A549 (cell line): ENCODE data around the gene TRIM25. TPM values are rescaled to one million over a fixed set of nuclear protein-coding genes. Genes with fewer than 3 reads are reported as not detected.

Experiments used
- ATAC-seq, 2 experiments: fragments of 200-7000 bp in 1 of 2; fragments of >200 bp in 1 of 2; cut with Nextera tagmentation in 1 of 2; cut with Tn5 transposase in 1 of 2; 3 replicates each; pipeline versions ENCODE4 v1.8.0 to v1.9.1; 2018 to 2020; ENCODE audit warnings: mild to moderate bottlenecking in 1 of 2, moderate library complexity in 1 of 2
- CTCF ChIA-PET: fragments of 300-600 bp; sonication (Branson Sonifier 250); formaldehyde crosslinking; extraction: SDS; loops from one replicate; lab custom pipeline; 2021; ENCODE audit warnings: antibody characterized with exemption, inconsistent platforms; lab: Yijun Ruan, JAX
- POLR2A ChIA-PET: fragments of 350-600 bp; formaldehyde crosslinking; extraction: SDS; loops from one replicate; lab custom pipeline; 2021; ENCODE audit warnings: antibody characterized with exemption, inconsistent platforms; lab: Yijun Ruan, JAX
- DNase-seq, 2 experiments: peaks; one replicate each; pipeline versions ENCODE4 v3.0.0 to v3.0.0-alpha.2; 2011 to 2016; ENCODE audit warnings: low read depth in 1 of 2, low spot score in 1 of 2
- FAIRE-seq: peaks from 2 replicates; lab custom pipeline; 2011; peaks lifted over from hg19 to GRCh38; lab: Jason Lieb, UNC
- H3K27ac ChIP-seq, 2 experiments: fragments of >200 bp; sonication (Bioruptor Twin); formaldehyde crosslinking; 3 replicates each; pipeline ENCODE4 v1.5.1; 2016 to 2017
- H3K4me1 ChIP-seq: fragments of >200 bp; sonication (Bioruptor Twin); formaldehyde crosslinking; 3 replicates; pipeline ENCODE4 v1.6.1; 2016
- H3K4me2 ChIP-seq: fragments of >200 bp; sonication (Bioruptor Twin); formaldehyde crosslinking; 3 replicates; pipeline ENCODE4 v1.6.1; 2016
- H3K4me3 ChIP-seq: fragments of >200 bp; sonication (Bioruptor Twin); formaldehyde crosslinking; 3 replicates; pipeline ENCODE4 v1.5.1; 2016
- H3K9me3 ChIP-seq: fragments of >200 bp; sonication (Bioruptor Twin); formaldehyde crosslinking; 3 replicates; pipeline ENCODE4 v1.6.1; 2016
- BHLHE40 ChIP-seq: IDR thresholded peaks from 2 replicates; pipeline ENCODE4 v1.6.1; 2012; ENCODE audit warnings: low read depth, low read length, inconsistent platforms
- HOXB13 ChIP-seq: fragments of 250-450 bp; sonication (Bioruptor Pico); IDR thresholded peaks from 2 replicates; pipeline ENCODE4 v1.5.0; 2020; ENCODE audit warnings: low read depth, mild to moderate bottlenecking, moderate library complexity
- JUNB ChIP-seq: fragments of >200 bp; sonication (Bioruptor Twin); formaldehyde crosslinking; IDR thresholded peaks from 2 replicates; pipeline ENCODE4 v1.6.1; 2016
- KDM5A ChIP-seq: fragments of 200-600 bp; sonication (generic); IDR thresholded peaks from 2 replicates; pipeline ENCODE4 v1.6.1; 2016; ENCODE audit warnings: antibody characterized with exemption, mild to moderate bottlenecking
- NR3C1 ChIP-seq: fragments of >200 bp; sonication (Bioruptor Twin); formaldehyde crosslinking; IDR thresholded peaks from 3 replicates; pipeline ENCODE4 v1.6.1; 2017
- POLR2AphosphoS2 ChIP-seq: conservative IDR thresholded peaks from 2 replicates; pipeline ENCODE4 v1.6.1; 2012; ENCODE audit warnings: low read length, improper control_type of control experiment, inconsistent platforms
- RAD21 ChIP-seq, 2 experiments: fragments of >200 bp in 1 of 2; sonication (Bioruptor Twin) in 1 of 2; formaldehyde crosslinking in 1 of 2; IDR thresholded peaks in 1 of 2; conservative IDR thresholded peaks in 1 of 2; 2 replicates in 1 of 2; 3 replicates in 1 of 2; pipeline ENCODE4 v1.6.1; 2012 to 2018; ENCODE audit warnings: inconsistent platforms in 1 of 2
- RARB ChIP-seq: fragments of 250-450 bp; sonication (Bioruptor Pico); IDR thresholded peaks from 2 replicates; pipeline ENCODE4 v1.8.0; 2021; ENCODE audit warnings: mild to moderate bottlenecking, moderate library complexity
- SREBF2 ChIP-seq: fragments of 450-650 bp; IDR thresholded peaks from 2 replicates; pipeline ENCODE4 v1.6.1; 2014; ENCODE audit warnings: mild to moderate bottlenecking, moderate library complexity
- ZFP36 ChIP-seq: fragments of 450-650 bp; IDR thresholded peaks from 2 replicates; pipeline ENCODE4 v1.6.1; 2014; ENCODE audit warnings: borderline replicate concordance; ENCODE audit not compliant: partially characterized antibody
- ZNF302 ChIP-seq: fragments of 250-450 bp; sonication (Bioruptor Pico); IDR thresholded peaks from 2 replicates; pipeline ENCODE4 v1.9.0; 2021; ENCODE audit warnings: inconsistent platforms, mild to moderate bottlenecking, moderate library complexity
- WGBS: methylation state at CpG from one replicate; pipeline ENCODE4 v1.1.6; 2017; ENCODE audit errors: missing lambda C conversion rate; 5-methylcytosine and 5-hydroxymethylcytosine counted together
- polyA plus RNA-seq, 4 experiments: library from polyadenylated mRNA; depleted of rRNA in 3 of 4; stranded (reverse); fragments of >200 nt; fragmentation: RNase III in 1 of 4; extraction: RNeasy Plus Mini Kit Qiagen cat#74134 plus additional on column Dnase treatment in 1 of 4; gene quantifications; 2 replicates in 3 of 4; 3 replicates in 1 of 4; pipeline ENCODE4 v1.2.3, GENCODE V29; 2011 to 2017
- TF ChIP-seq, protein P1 (sequence below): fragments of >200 bp; sonication (Bioruptor Twin); formaldehyde crosslinking; IDR thresholded peaks from 3 replicates; pipeline ENCODE4 v1.5.1; 2016
- TF ChIP-seq, protein P2 (sequence below): IDR thresholded peaks from 2 replicates; pipeline ENCODE4 v1.6.1; 2012
- TF ChIP-seq, protein P3 (sequence below): fragments of 200-600 bp; sonication (generic); IDR thresholded peaks from 2 replicates; pipeline ENCODE4 v1.6.1; 2016; ENCODE audit warnings: antibody characterized with exemption, mild to moderate bottlenecking, moderate library complexity
- TF ChIP-seq, protein P4 (sequence below): fragments of >200 bp; sonication (Bioruptor Twin); formaldehyde crosslinking; IDR thresholded peaks from 2 replicates; pipeline ENCODE4 v1.6.1; 2016

TRIM25 gene
- polyA plus RNA-seq, 2 of the 4 experiments (the other 2 are of a cell fraction) = 38.3 to 65.4 TPM

DNA sequence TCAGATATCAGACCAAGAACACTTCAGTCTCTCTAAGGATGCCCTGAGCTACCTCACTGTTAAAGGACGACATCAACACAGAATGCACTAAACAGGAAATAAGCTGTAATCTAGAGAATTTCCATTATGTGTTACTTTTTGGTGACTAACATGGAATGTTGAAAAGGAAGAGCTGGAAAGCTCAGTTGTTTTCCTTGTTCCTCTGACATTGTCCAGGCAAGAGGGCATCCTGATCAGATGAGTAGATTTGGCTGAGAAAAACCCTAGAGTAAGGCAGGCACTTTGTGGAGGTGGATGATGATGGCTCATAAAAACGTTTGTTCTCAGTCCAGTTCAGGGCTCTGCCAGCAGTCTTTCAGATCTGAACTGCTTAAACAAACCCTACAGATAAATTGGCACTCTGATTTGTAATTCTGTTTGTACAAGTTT, 45.9 kb downstream of the TRIM25 start:
- POLR2A ChIA-PET = no interaction called here
- WGBS = 48% methylated on average over 2 of the region's 2 CpGs

DNA sequence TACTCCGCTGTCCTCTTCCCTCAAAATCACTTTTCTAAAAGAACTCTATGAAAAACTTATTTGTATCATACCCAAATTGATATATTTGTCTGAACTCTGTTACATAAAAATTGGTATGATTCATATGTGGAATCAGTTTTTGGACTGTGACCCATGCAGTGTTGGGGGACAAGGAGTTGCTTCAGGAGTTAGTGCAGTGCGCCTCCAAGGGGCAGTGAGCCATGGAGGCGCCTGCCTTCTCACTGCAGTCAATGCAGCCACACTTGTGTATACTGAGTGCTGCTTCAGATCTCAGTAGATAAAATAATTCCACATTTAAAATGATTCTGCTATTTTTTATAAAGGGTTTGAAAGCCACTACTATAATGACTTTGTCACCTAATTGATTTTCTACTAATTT, 47.4 kb downstream of the TRIM25 start:
- H3K4me2 ChIP-seq = no peak overlapping the region
- POLR2A ChIA-PET = no interaction called here
- H3K27ac ChIP-seq = no peak overlapping the region
- ATAC-seq (peak; percentile 70 to 82; a peak in 4 of 6 replicates), FAIRE-seq (no peak)
- TF ChIP-seq HOXB13 (CRISPR knock-in tag) (no peak), POLR2AphosphoS2 (no peak), RAD21 (conservative IDR thresholded peaks at IDR 0.05 in 1 of 2, IDR thresholded peaks at IDR 0.05 in 1 of 2) (peak in 1 of 2 experiments; percentile 31; a peak in 1 of 5 replicates), BHLHE40 (no peak)
- TF ChIP-seq, protein P1, sequence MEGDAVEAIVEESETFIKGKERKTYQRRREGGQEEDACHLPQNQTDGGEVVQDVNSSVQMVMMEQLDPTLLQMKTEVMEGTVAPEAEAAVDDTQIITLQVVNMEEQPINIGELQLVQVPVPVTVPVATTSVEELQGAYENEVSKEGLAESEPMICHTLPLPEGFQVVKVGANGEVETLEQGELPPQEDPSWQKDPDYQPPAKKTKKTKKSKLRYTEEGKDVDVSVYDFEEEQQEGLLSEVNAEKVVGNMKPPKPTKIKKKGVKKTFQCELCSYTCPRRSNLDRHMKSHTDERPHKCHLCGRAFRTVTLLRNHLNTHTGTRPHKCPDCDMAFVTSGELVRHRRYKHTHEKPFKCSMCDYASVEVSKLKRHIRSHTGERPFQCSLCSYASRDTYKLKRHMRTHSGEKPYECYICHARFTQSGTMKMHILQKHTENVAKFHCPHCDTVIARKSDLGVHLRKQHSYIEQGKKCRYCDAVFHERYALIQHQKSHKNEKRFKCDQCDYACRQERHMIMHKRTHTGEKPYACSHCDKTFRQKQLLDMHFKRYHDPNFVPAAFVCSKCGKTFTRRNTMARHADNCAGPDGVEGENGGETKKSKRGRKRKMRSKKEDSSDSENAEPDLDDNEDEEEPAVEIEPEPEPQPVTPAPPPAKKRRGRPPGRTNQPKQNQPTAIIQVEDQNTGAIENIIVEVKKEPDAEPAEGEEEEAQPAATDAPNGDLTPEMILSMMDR = peak; percentile 19; the same call in 1 of the 3 replicates
- TF ChIP-seq, protein P2, sequence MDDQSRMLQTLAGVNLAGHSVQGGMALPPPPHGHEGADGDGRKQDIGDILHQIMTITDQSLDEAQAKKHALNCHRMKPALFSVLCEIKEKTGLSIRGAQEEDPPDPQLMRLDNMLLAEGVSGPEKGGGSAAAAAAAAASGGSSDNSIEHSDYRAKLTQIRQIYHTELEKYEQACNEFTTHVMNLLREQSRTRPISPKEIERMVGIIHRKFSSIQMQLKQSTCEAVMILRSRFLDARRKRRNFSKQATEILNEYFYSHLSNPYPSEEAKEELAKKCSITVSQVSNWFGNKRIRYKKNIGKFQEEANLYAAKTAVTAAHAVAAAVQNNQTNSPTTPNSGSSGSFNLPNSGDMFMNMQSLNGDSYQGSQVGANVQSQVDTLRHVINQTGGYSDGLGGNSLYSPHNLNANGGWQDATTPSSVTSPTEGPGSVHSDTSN = no peak
- TF ChIP-seq, all 56 proteins: peak for 2
- H3K4me1 ChIP-seq = no peaks in the 10 kb centered on the region
- no peaks in the 10 kb centered on the region for H3K9me3 ChIP-seq
- CTCF ChIA-PET = no interaction called here
- H3K4me3 ChIP-seq = no peak overlapping the region
- 38% methylated on average over 3 of the region's 3 CpGs for WGBS
- peak in 1 of 2 experiments; percentile 26 for DNase-seq

More for the DNA sequence above, 45.9 kb downstream of the TRIM25 start:
- Histone ChIP-seq H3K27ac (no peak overlapping the region), H3K4me1 (no peaks in the 10 kb centered on the region), H3K9me3 (no peaks in the 10 kb centered on the region), H3K4me3 (no peak overlapping the region), H3K4me2 (no peak overlapping the region)
- CTCF ChIA-PET = interaction anchor here (0.6 to 5.2 kb wide), 8 partner anchors 11 to 158 kb away, joined by 3 to 20 read pairs (median 3); no protein-coding TSS in a partner anchor
- FAIRE-seq (no peak), ATAC-seq (peak in 1 of 2 experiments; percentile 43; a peak in 4 of 6 replicates), DNase-seq (no peak)
- TF ChIP-seq, protein P3, sequence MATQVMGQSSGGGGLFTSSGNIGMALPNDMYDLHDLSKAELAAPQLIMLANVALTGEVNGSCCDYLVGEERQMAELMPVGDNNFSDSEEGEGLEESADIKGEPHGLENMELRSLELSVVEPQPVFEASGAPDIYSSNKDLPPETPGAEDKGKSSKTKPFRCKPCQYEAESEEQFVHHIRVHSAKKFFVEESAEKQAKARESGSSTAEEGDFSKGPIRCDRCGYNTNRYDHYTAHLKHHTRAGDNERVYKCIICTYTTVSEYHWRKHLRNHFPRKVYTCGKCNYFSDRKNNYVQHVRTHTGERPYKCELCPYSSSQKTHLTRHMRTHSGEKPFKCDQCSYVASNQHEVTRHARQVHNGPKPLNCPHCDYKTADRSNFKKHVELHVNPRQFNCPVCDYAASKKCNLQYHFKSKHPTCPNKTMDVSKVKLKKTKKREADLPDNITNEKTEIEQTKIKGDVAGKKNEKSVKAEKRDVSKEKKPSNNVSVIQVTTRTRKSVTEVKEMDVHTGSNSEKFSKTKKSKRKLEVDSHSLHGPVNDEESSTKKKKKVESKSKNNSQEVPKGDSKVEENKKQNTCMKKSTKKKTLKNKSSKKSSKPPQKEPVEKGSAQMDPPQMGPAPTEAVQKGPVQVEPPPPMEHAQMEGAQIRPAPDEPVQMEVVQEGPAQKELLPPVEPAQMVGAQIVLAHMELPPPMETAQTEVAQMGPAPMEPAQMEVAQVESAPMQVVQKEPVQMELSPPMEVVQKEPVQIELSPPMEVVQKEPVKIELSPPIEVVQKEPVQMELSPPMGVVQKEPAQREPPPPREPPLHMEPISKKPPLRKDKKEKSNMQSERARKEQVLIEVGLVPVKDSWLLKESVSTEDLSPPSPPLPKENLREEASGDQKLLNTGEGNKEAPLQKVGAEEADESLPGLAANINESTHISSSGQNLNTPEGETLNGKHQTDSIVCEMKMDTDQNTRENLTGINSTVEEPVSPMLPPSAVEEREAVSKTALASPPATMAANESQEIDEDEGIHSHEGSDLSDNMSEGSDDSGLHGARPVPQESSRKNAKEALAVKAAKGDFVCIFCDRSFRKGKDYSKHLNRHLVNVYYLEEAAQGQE = no peak
- TF ChIP-seq RARB (CRISPR knock-in tag) (no peak), KDM5A (no peak)

DNA sequence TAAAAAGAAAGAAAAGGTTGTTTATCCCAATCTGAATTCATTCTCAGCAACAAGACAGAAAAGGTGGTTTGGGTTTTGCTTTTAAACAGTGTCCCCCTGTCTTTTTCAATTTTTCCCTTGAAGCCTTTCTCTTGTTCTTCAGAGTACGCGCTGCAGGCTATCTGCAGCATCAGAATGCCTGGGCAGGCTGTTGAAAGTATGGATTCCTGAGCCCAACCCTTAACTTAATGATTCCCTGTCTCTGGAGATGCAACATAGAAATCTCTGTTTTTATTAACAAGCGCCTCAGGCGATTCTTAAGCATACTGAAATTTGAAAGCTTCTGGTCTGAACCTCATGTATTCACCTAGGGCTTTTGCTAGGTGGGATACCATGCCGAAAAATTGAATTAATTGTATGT, 47.8 kb downstream of the TRIM25 start:
- no peaks in the 10 kb centered on the region for H3K9me3 ChIP-seq
- WGBS = 90% methylated on average over 5 of the region's 5 CpGs
- no peak overlapping the region for H3K4me3 ChIP-seq
- ChIA-PET CTCF (no interaction called here), POLR2A (no interaction called here)
- H3K4me1 ChIP-seq = no peaks in the 10 kb centered on the region
- no peak for DNase-seq
- H3K4me2 ChIP-seq = no peak overlapping the region
- ATAC-seq = no peak
- TF ChIP-seq SREBF2 (no peak), NR3C1 (no peak), JUNB (no peak), ZNF302 (CRISPR knock-in tag) (no peak), ZFP36 (no peak)
- TF ChIP-seq, protein P4, sequence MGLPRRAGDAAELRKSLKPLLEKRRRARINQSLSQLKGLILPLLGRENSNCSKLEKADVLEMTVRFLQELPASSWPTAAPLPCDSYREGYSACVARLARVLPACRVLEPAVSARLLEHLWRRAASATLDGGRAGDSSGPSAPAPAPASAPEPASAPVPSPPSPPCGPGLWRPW = no peak
- TF ChIP-seq, protein P2 = no peak
- H3K27ac ChIP-seq = no peak overlapping the region
- no peak for FAIRE-seq
